Nephron progenitor cell (in vitro differentiated cells): Measurements from ENCODE around the gene TTC34.

Experiments used
- DNase-seq: peaks from one replicate; pipeline ENCODE4 v3.0.0; 2021
- H3K27ac Mint-ChIP-seq: 2 replicates; pipeline ENCODE4 v1.8.0; 2021; ENCODE audit warnings: mild to moderate bottlenecking, moderate library complexity, mixed read lengths
- H3K27me3 Mint-ChIP-seq: 2 replicates; pipeline ENCODE4 v1.8.0; 2021; ENCODE audit warnings: mild to moderate bottlenecking, low read depth, mixed read lengths; ENCODE audit not compliant: poor library complexity
- H3K36me3 Mint-ChIP-seq: 2 replicates; pipeline ENCODE4 v1.8.0; 2021; ENCODE audit warnings: low read depth, mixed read lengths
- H3K4me1 Mint-ChIP-seq: 2 replicates; pipeline ENCODE4 v1.8.0; 2021; ENCODE audit warnings: mixed read lengths
- H3K4me3 Mint-ChIP-seq: 2 replicates; pipeline ENCODE4 v1.8.0; 2021; ENCODE audit warnings: mild to moderate bottlenecking, moderate library complexity, mixed read lengths
- H3K9me3 Mint-ChIP-seq: 2 replicates; pipeline ENCODE4 v1.8.0; 2021; ENCODE audit warnings: mild to moderate bottlenecking, moderate library complexity, mixed read lengths
- CTCF ChIP-seq: fragments of 200-600 bp; sonication (generic); IDR thresholded peaks from 2 replicates; pipeline ENCODE4 v1.5.0; 2021; ENCODE audit warnings: antibody characterized with exemption

Gene TTC34

GRCh38 chr1:2594641-2595131 is 206.8 kb downstream of the TTC34 start:
- DNase-seq, result no peak
- H3K36me3 Mint-ChIP-seq, result peaks cover 5% of the 10 kb centered on the region
- no peak overlapping the region for H3K4me3 Mint-ChIP-seq
- H3K27me3 Mint-ChIP-seq, result peaks cover 16% of the 10 kb centered on the region
- peaks cover 10% of the 10 kb centered on the region for H3K4me1 Mint-ChIP-seq
- H3K9me3 Mint-ChIP-seq, result peaks cover 14% of the 10 kb centered on the region
- TF ChIP-seq CTCF, result no peak
- no peak overlapping the region for H3K27ac Mint-ChIP-seq

- peaks cover 10% of the 10 kb centered on the region for H3K4me1 Mint-ChIP-seq
- H3K9me3 Mint-ChIP-seq, result peaks cover 14% of the 10 kb centered on the region
- no peak for TF ChIP-seq CTCF
- no peak overlapping the region for H3K4me3 Mint-ChIP-seq
- DNase-seq, result no peak
- H3K36me3 Mint-ChIP-seq, result peaks cover 10% of the 10 kb centered on the region
- peaks cover 16% of the 10 kb centered on the region for H3K27me3 Mint-ChIP-seq
- H3K27ac Mint-ChIP-seq, result no peak overlapping the region
Observed at GRCh38 chr1:2594001-2594640, 207.4 kb downstream of the TTC34 start.

- Mint-ChIP-seq H3K27ac (no peak overlapping the region), H3K4me3 (no peak overlapping the region), H3K27me3 (peaks cover 11% of the 10 kb centered on the region), H3K4me1 (peaks cover 10% of the 10 kb centered on the region), H3K9me3 (peaks cover 10% of the 10 kb centered on the region), H3K36me3 (peaks cover 10% of the 10 kb centered on the region)
- DNase-seq, result no peak
- TF ChIP-seq CTCF, result no peak
Observed at GRCh38 chr1:2593251-2593878, 208.1 kb downstream of the TTC34 start.

GRCh38 chr1:2592672-2593071 is 208.8 kb downstream of the TTC34 start:
- Mint-ChIP-seq H3K36me3 (peaks cover 10% of the 10 kb centered on the region), H3K27ac (no peak overlapping the region), H3K9me3 (peaks cover 5% of the 10 kb centered on the region), H3K27me3 (peaks cover 4% of the 10 kb centered on the region), H3K4me1 (peaks cover 5% of the 10 kb centered on the region), H3K4me3 (no peak overlapping the region)
- no peak for TF ChIP-seq CTCF
- DNase-seq, result no peak

DNA sequence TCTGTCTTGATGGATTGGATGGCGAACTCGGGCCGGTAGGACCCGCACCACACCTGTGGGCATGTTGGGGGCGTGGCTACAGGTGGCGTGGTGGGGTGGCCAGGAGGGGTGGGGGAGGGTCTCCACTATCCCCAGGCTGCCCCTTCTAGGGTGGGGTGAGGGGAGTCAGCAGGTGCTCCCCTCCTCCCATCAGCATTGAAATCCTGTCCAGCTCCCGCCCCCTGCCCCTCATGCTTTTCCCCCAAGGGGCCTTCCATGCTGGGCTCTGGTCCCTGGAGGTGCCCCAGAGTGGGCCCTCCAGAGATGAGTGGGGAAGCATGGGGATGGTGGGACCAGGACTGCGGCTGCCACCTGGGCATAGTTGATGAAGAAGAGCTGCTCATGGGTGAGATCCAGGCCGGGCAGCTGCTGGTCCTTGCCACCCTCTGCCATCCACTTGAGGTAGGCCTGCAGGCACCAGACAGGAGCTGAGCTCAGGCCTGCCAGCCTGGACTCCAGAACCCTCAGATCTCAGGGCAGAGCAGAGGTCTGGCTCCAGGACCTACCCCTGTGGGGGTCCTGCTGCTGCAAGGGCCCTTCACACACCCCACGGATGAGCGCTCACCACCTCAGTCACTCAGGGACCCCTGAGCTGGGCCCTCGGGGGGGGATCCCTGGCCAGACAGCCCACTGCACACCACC is 209.8 kb downstream of the TTC34 start:
- TF ChIP-seq CTCF, result no peak
- Mint-ChIP-seq H3K4me3 (no peak overlapping the region), H3K36me3 (peaks cover 10% of the 10 kb centered on the region), H3K27me3 (no peaks in the 10 kb centered on the region), H3K4me1 (no peaks in the 10 kb centered on the region), H3K9me3 (peaks cover 5% of the 10 kb centered on the region), H3K27ac (no peak overlapping the region)
- no peak for DNase-seq
